LNCaP clone FGC (cell line): Measurements from ENCODE around the gene ALKBH5.
A peak's percentile ranks its signal among the peaks of the same experiment; 100 is the strongest.
"Not testable (repeated sequence)": the region's sequence is repeated elsewhere in the genome, so short reads cannot be mapped to it uniquely, and the experiment has no call there.

Experiments
- DNase-seq: peaks from one replicate; pipeline ENCODE4 v3.0.0-alpha.2; 2011; ENCODE audit warnings: low read depth
- H3K4me3 ChIP-seq: 2 replicates; pipeline ENCODE4 v1.5.1; 2011; ENCODE audit warnings: mild to moderate bottlenecking, low read depth, low read length, control low read depth
- CTCF ChIP-seq: IDR thresholded peaks from 2 replicates; pipeline ENCODE4 v1.5.1; 2012; ENCODE audit warnings: mild to moderate bottlenecking; ENCODE audit not compliant: control insufficient read depth, insufficient read depth; ENCODE audit errors: extremely low read depth

The ALKBH5 gene

GRCh38 chr17:18213666-18214270, 30.1 kb downstream of the ALKBH5 start:
- no peak for DNase-seq
- TF ChIP-seq CTCF, result no peak
- H3K4me3 ChIP-seq, result no peak overlapping the region

GRCh38 chr17:18216906-18217305, 33.3 kb downstream of the ALKBH5 start:
- H3K4me3 ChIP-seq, DNase-seq: not testable (repeated sequence)

- TF ChIP-seq CTCF, result peak; percentile 95
- no peak overlapping the region for H3K4me3 ChIP-seq
- DNase-seq, result peak; percentile 13
These were observed 33.9 kb downstream of the ALKBH5 start for GRCh38 chr17:18217412-18218015.

- TF ChIP-seq CTCF, result no peak
- no peak for DNase-seq
- H3K4me3 ChIP-seq, result no peak overlapping the region
These were observed 35.3 kb downstream of the ALKBH5 start for GRCh38 chr17:18218756-18219415.

GRCh38 chr17:18224053-18224386, 40.4 kb downstream of the ALKBH5 start:
- no peak overlapping the region for H3K4me3 ChIP-seq
- TF ChIP-seq CTCF, result no peak
- no peak for DNase-seq

GRCh38 chr17:18224387-18225120, 40.9 kb downstream of the ALKBH5 start:
- no peak for TF ChIP-seq CTCF
- DNase-seq, result no peak
- peak overlapping the region; percentile 45 for H3K4me3 ChIP-seq

GRCh38 chr17:18225121-18225641, 41.6 kb downstream of the ALKBH5 start, which contains the start of gene LLGL1:
LLGL1 (plus strand) TSS chr17:18225635; CDS start chr17:18225683, 48 bp downstream.
- no peak for TF ChIP-seq CTCF
- H3K4me3 ChIP-seq, result peak within 1 kb of the TSS; percentile 67
- DNase-seq, result peak; percentile 64
